ENCODE results near the gene VCAN. TPM values are rescaled to one million over a fixed set of nuclear protein-coding genes. Genes with fewer than 3 reads are reported as not detected.

The VCAN gene
- total RNA-seq, 1 experiment from 2014 or later, result 132 TPM

DNA sequence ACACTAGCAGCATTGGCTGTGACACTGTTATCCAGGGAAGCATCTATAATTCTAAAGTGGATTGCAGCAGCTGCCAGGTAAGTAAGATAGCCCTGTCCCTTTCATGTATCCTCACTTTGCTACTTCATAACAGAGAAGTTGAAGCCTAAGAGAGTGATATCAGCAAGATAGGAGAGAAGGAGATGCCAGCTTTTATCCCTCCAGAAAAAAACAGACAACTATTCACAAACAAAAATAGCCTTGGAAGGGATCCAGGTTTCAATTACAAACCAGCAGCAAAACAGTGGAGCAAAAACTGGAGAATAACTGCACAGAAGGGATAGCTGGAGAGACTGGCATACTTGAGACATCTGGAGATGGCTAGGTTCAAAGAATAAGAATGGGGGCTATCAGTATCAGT lies 19.6 kb upstream of the VCAN start:
- in situ Hi-C loops (cut with HindIII; ENCODE audit: low pct_unique_long_range_greater_than_20kb, low sequenced_read_pairs), result no loop called here
- DNase-seq (ENCODE audit: low read depth), result no peak

DNA sequence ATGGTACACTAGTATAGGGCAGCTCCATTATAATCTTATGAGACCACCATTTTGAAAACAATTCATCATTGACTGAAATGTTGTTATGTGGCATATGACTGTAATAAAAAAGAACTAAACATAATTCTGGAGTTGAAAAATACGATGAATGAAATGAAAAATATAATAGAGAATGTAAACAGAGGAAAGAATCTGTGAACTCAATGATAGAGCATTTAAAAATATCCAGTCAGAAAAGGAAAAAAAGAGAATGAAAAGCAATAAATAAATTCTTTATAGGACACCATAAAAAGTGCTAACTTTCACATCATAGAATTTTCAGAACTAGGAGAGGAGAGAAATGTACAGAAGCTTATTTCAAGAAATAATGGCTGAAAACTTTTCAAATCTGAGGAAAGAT lies 17.6 kb upstream of the VCAN start:
- no peak for DNase-seq (ENCODE audit: low read depth)
- in situ Hi-C loops (cut with HindIII; ENCODE audit: low pct_unique_long_range_greater_than_20kb, low sequenced_read_pairs), result no loop called here

DNA sequence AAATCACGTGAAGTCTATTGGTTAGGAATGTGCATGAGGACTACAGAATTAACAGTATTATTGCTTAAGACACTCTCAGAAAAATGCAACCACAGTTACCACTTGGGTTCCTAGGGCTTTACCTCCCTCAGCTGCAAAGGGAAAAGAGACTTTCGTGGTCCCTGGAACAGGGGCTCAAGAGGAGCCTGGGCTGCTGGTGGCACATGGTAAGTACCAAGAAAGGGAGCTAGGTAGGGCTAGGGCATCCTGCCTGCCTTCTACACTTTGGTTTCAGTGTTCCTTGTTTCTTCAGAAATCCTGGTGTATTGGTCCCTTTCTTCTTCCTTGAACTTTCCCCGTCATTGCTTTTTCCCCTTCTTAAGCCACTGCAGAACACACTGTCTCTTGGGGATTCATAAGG lies 7.3 kb upstream of the VCAN start:
- no peak for DNase-seq (ENCODE audit: low read depth)
- in situ Hi-C loops (cut with HindIII; ENCODE audit: low pct_unique_long_range_greater_than_20kb, low sequenced_read_pairs), result no loop called here

DNA sequence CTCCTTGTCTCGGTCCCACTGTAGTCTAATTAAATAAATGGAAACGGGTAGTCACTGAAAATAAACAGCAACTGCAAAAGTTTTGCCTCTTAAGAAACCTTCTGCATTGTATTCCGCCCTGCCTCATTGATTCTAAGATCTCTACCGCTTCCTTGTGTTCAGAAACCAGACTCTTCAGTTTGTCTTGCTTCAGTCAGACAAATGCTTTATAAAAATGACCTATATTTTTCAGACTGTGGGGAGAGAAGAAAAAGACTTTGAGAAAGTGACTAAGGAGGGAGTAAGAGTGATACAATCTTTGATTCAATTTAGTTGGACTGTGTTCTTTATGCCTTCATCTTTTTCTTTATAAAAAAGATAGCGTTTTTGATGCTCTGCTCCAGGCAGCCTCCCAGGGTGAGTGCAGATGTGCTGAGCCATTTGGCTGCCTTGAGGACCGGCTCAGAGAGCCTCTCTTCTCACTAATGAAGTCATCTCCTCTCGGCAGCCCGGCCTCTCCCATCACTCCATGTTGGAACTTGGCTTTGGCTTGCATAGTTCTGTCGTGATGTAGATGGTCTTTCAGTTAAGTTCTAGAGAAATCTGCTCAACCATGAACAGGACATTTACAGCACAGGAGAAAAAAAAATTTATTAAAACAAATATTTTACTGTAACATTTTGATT lies 4.0 kb upstream of the VCAN start:
- in situ Hi-C loops (cut with HindIII; ENCODE audit: low pct_unique_long_range_greater_than_20kb, low sequenced_read_pairs), result no loop called here
- DNase-seq (ENCODE audit: low read depth), result no peak

DNA sequence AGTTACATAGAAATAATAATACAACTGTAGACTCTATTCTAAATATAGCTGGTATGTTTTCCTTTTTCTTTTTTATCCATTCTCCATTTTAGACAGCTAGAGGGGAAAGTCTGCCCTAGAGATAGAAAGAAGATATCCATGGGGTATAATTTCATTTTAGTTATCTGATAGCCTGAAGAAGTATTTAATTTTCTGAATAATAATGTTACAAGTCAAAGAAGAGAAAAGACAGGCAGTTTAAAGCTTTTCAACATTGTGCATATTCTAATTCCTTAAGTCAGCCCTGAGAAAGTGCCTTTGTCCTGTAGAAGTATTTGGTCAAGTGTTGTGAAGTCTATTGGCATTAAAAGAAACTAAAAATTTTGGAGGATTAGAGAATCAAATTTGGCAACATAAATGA lies 2.5 kb upstream of the VCAN start:
- DNase-seq (ENCODE audit: low read depth), result no peak
- in situ Hi-C loops (cut with HindIII; ENCODE audit: low pct_unique_long_range_greater_than_20kb, low sequenced_read_pairs), result no loop called here

DNA sequence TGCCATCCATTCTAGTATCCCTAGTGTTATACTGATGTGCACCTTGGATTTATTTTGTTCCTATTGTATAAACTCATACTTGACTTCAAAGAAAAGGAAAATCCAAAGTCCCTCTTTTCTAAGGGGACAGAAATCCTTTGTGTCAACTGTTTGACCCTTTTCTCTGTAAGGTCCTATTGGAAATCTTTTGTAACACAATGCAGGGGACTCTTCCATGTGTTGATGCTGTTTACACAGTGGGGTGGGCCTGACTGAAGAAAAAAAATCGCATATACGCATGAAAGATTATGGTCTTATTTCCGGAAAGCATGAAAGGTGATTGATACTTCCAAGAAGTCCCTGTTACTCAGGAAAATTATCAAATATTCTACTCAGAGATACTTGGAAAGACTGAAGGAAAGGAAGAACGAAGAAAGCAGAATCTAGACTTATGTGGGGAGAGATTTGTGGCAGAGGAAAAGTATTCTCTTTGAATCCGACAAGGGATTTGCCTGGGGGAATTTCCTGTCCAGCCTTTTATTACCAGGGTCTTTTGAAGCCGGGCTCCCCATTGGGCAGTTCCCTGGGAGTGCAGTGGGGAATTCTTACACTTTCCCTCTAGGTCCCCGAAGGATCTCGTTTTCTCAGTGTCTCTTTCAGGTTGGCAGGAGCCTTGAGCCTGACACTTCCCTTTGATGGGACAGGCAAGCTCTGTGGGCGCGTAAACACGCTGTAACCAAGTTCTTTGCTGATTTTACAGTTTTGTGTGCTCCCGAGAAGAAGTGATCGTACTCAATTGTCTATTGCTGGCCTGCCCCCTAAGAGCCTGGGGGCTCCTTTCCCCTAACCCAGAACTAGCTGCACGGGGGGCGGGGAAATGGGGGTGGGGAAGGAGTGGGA lies 779 bp upstream of the VCAN start:
- in situ Hi-C loops (cut with HindIII; ENCODE audit: low pct_unique_long_range_greater_than_20kb, low sequenced_read_pairs), result no loop called here
- DNase-seq (ENCODE audit: low read depth), result no peak

DNA sequence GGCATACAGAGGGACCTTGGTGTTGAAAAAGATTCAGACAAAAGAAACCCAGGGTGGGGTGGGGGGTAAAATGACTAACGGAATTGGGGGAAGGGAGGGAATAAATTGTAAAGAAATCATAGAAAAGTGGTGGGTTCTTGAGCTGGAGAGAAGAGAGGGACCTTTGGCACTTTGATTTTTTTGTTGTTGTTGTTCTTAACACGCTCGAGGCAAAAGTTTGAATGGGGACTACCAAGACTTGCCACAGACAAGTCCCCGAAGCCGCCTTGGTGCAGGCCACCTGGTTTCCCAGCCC lies 616 bp downstream of the VCAN start:
- in situ Hi-C loops (cut with HindIII; ENCODE audit: low pct_unique_long_range_greater_than_20kb, low sequenced_read_pairs), result no loop called here

DNA sequence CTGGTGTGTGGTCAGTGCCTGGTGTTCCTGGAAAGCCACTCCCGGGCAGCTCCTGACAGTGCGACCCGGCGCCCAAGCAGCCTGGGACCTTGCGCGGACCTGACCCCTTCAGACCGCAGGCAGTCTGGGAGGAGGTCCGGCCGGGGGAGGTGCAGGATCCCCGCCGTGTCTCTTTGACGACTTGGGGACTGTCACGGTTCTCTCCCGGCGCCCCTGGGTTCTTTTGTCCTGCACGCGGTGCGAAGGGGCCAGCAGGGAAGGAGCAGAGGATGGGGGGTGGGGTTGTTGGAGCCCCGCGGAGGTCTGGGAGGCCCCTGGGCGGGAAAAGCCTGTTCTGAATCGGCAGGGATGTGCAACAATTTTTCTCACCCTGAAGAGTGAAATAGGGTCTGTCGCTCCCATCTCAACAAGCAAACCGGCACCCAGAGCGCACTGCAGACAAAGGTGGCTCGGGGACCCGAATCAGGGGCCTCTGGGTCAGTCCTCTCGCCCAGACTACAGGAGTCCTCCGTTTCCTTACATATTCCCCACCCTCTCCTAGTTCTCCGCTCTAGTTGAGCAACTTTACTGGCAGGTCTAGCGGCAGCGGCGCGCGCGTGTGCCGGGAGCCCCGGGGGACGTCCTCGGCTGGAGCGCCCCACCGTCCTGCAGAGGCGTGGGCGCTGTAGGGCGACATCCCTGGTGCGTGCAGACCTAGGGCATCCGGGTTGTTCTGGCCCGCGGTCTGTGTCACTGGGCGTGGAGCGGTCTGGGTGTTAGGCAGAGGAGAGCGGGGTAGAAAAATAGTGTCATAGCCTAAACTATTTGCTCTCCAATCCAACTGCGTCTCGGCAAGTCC lies 1.2 kb downstream of the VCAN start:
- in situ Hi-C loops (cut with HindIII; ENCODE audit: low pct_unique_long_range_greater_than_20kb, low sequenced_read_pairs), result no loop called here
- DNase-seq (ENCODE audit: low read depth), result no peak

More for the DNA sequence above, 616 bp downstream of the VCAN start:
- DNase-seq (ENCODE audit: low read depth), result no peak

DNA sequence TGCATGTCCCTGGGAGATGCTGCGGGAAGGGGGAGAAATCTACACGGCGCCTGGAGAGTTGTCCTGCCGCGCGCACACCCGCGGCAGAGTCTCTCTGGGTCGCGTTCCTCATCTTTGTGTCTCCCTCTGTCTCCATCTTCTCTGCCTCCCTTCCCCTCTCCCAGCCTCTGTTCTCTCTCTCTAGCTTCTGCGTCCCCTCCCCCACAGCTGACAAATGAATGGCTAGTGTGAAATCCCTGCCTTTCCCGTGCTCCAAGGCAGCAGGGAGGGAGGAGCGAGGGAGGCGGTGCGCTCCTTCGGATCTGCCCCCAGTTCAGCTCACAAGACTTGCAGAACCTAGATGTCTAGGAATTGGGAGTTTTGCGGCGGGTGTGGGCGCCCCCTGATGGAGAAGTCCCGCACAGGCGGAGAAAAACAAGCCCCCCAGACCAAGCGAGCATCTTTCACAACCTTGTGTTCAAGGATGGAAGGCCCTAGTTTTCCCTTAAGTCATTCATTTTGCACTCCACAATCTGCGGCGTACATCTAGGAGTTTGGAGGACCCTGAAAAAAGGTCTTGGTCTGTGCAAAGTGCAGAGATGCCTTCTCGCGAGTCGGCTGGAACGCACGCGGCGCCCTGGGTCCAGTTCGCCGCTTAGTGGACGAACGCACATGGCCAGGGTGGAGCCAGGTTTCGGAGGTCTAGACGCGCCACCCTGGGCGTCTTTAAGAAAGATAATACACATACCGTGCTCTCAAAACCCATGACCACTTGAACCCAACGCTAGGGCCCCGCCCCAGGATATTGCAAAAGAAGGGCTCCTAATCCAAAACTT lies 2.0 kb downstream of the VCAN start:
- in situ Hi-C loops (cut with HindIII; ENCODE audit: low pct_unique_long_range_greater_than_20kb, low sequenced_read_pairs), result no loop called here
- DNase-seq (ENCODE audit: low read depth), result peak; percentile 99

DNA sequence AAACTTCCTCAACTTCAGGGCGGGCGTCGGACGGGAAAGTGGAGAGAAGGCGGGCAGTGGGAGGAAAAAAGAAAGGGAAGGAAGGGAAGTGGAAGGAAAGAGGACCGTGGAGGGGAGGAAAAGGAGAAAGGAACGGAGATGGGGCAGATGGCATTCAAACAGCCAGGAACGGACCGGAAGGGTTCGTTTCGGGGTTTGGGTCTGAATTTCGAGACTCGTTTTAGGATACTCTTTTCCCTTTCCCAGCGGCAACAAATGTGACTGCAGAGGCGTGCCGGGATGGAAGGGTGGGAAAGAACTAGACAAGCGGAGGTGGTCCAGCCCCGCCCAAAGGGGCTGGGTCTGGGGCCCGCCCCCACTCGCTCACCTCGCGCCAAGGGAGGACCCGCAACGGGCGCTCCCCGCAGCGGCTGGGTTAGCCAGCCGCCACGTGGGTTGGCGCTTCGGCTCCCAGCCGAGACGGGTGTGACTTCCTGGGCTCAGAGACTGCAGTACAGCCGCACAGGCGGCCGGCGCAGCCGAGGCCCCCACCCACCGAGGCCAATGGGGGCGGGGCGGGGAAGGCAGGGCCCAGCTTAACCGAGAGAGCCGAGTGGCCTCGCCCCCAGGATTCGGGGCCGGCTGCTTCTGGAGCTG lies 2.7 kb downstream of the VCAN start:
- in situ Hi-C loops (cut with HindIII; ENCODE audit: low pct_unique_long_range_greater_than_20kb, low sequenced_read_pairs), result no loop called here

DNA sequence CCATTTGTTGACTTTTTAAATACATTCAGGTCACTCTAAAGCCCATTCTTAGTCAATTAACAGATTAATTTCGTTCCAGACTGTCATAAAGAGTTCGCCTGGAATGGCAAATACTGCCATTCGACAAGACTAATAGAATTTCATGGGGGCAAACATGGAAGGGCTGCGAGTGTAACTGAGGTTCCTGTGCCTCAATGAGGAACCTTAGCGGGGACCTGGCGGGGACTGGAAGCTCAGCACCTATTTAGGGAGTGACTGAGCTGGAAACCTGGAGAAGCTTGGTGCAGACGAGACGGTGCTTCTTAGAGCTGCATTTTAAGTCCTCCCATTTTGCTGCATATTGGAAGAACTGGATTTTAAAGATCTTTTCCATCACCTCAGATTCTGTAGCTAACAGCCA lies 3.4 kb downstream of the VCAN start:
- in situ Hi-C loops (cut with HindIII; ENCODE audit: low pct_unique_long_range_greater_than_20kb, low sequenced_read_pairs), result no loop called here
- peak; percentile 45 for DNase-seq (ENCODE audit: low read depth)

More for the DNA sequence above, 2.7 kb downstream of the VCAN start:
- peak; percentile 98 for DNase-seq (ENCODE audit: low read depth)

DNA sequence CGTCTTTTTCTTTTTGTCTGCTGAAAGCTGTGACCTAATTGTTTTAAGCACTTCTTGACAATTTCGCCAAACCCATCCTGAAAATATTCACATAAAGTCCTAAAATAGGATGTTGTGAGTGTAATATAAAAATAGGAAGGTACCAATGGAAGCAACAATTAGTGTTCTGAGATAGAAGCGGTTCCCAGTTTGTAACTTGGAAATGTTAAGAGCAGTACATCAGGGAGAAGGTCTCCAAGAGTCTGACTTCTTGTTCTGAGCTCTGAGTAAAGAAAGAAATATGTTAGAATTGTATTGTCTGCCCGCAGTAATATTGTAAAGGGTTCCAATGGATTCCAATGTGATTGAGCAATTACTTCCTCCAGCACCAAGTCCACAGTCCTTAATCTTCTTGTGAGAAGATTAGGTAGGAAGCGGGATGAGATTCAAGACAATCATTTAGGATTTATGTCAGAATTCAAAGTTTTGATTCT lies 3.9 kb downstream of the VCAN start:
- in situ Hi-C loops (cut with HindIII; ENCODE audit: low pct_unique_long_range_greater_than_20kb, low sequenced_read_pairs), result no loop called here
- DNase-seq (ENCODE audit: low read depth), result peak; percentile 52

DNA sequence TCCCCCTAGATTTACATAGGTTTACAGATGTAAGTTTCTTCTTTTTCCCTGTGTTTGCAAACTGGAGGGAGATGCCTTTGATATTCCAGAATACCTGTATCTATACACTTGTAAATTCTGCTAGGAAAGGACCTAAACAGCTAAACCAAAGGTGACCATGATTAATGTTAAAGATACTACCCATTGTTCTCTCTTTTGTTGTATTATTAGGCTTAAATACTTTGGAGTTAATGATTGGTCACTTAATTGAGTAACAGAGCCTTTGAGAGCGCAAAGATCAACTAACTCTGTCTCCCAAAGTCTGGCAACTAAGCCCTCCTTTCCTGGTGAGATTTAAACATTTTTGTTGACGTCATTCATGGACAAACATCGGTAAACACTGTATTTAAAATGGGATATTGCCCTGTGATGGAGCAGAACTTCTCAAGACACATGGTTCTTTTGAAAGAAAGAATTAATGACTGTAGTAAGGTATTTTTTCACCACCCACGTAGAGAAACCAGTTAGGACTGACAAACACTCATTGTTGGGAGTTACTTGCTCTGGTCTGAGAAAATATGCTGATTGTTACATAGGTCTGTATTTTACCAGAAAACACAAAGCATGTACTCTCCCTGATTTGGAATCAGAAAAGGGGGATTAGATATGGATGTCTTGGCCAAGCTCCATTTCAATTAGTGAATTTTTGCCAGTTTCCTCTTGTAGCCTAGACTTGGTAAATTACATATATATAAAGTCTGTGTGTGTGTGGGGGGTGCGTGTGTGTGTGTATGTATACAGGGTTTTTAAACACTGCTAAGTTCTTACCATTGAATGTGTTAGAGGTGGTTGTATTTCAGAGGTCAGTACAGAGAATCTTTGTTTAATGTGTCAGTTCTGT lies 4.6 kb downstream of the VCAN start:
- in situ Hi-C loops (cut with HindIII; ENCODE audit: low pct_unique_long_range_greater_than_20kb, low sequenced_read_pairs), result no loop called here
- peak; percentile 69 for DNase-seq (ENCODE audit: low read depth)

DNA sequence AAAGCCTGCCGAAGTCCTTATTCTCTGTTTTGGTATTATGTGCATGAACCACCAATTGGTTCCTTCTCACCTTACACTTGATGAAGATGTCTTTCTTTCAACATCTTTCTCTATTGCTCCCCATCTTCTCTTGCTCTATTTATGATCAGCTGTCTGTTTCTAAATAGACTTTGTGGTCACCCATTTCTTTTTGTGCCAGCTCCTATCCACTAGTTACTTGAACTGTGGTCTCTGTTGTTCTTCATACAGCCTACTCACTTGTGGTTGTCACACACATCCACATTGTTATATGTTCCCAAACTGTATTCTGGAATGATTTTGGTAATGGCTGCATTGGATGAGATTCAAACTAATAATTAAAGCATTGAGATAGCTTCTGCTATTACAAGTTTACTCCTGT lies 11.4 kb downstream of the VCAN start:
- no peak for DNase-seq (ENCODE audit: low read depth)
- in situ Hi-C loops (cut with HindIII; ENCODE audit: low pct_unique_long_range_greater_than_20kb, low sequenced_read_pairs), result no loop called here

DNA sequence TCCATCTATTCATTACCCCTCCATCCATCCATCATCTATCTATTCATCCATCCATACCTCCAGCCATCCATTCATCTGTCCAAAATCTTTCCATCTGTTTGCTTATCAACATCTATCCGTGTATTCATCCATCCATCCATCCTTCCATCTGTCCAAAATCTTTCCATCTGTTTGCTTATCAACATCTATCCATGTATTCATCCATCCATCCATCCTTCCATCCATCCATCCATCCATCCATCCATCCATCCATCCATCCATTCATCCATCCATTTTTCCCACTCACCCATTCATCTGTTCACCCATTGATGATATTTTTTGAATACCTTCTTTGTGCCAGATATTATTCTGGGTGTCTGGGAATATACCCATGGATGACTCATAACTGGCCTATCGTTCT lies 12.8 kb downstream of the VCAN start:
- no peak for DNase-seq (ENCODE audit: low read depth)
- in situ Hi-C loops (cut with HindIII; ENCODE audit: low pct_unique_long_range_greater_than_20kb, low sequenced_read_pairs), result no loop called here

DNA sequence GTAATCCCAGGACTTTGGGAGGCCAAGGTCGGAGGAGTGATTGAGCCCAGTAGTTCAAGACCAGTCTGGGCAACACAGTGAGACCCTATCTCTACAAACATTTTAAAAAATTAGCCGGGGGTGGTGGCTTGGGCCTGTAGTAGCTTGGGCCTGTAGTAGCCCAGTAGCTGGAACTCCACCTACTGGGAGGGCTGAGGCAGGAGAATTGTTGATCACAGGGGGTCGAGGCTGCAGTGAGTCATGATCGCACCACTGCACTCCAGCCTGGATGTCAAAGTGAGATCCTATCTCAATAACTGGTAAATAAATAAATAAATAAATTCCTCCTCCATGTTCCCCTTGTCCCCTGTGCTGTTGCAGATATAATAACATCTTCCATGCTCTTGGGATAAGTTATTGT lies 14.3 kb downstream of the VCAN start:
- DNase-seq (ENCODE audit: low read depth), result no peak
- in situ Hi-C loops (cut with HindIII; ENCODE audit: low pct_unique_long_range_greater_than_20kb, low sequenced_read_pairs), result no loop called here

DNA sequence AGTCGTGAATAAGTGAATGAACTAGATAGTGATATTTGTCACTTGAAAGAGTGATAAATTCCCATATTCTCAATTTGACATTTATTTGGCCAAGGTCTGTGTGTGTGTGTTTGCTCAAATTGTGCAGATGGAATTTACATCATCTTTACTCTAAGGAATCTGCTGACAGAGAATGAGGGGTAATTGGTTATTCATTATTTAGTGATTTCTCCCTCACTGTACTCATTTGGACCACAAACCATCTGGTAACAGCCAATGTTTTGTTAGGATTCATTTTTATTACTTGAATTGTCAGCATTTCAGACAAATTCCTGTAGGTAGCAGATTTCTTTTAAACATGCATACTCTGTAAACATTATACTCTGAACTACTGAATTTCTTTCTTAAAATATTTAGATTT lies 15.6 kb downstream of the VCAN start:
- no peak for DNase-seq (ENCODE audit: low read depth)
- in situ Hi-C loops (cut with HindIII; ENCODE audit: low pct_unique_long_range_greater_than_20kb, low sequenced_read_pairs), result no loop called here
